Uterus (tissue), 4 donors: ENCODE results near the gene LSM4. TPM values are rescaled to one million over a fixed set of nuclear protein-coding genes. Genes with fewer than 3 reads are reported as not detected.
"Not testable (repeated sequence)": the region's sequence is repeated elsewhere in the genome, so short reads cannot be mapped to it uniquely, and the experiment has no call there.

Source experiments
- DNase-seq, 2 donors: peaks; one replicate each; pipeline ENCODE4 v3.0.0-alpha.2; 2019 to 2020
- H3K27ac ChIP-seq, 2 donors: fragments of 200-600 bp; sonication (generic); 1 replicate in 1 of 2; 2 replicates in 1 of 2; pipeline ENCODE4 v1.5.1; 2016 to 2018
- H3K27me3 ChIP-seq, 2 donors: fragments of 200-600 bp; sonication (generic); one replicate each; pipeline ENCODE4 v1.5.1; 2018 to 2019; ENCODE audit warnings: control low read depth in 1 of 2
- H3K36me3 ChIP-seq, 2 donors: fragments of 200-600 bp; sonication (generic); one replicate each; pipeline ENCODE4 v1.5.1; 2019; ENCODE audit warnings: control low read depth in 1 of 2
- H3K4me1 ChIP-seq, 2 donors: fragments of 200-600 bp; sonication (generic); one replicate each; pipeline ENCODE4 v1.5.1; 2018 to 2019; ENCODE audit warnings: control low read depth in 1 of 2
- H3K4me3 ChIP-seq, 2 donors: fragments of 200-600 bp; sonication (generic); 1 replicate in 1 of 2; 2 replicates in 1 of 2; pipeline ENCODE4 v1.5.1; 2018 to 2019; ENCODE audit warnings: mild to moderate bottlenecking in 1 of 2
- H3K9me3 ChIP-seq, 2 donors: fragments of 200-600 bp; sonication (generic); one replicate each; pipeline ENCODE4 v1.5.1; 2019; ENCODE audit warnings: control low read depth in 1 of 2
- CTCF ChIP-seq, 4 experiments: fragments of 200-600 bp in 2 of 4; fragments of 450-650 bp in 2 of 4; sonication (generic) in 2 of 4; IDR thresholded peaks; one replicate each; pipeline ENCODE4 v1.5.1; 2016 to 2019; ENCODE audit warnings: antibody characterized with exemption in 4 of 4, mild to moderate bottlenecking in 2 of 4, moderate library complexity in 1 of 4
- POLR2A ChIP-seq, 2 donors: fragments of 450-650 bp; IDR thresholded peaks; one replicate each; pipeline ENCODE4 v1.6.1; 2016; ENCODE audit warnings: antibody characterized with exemption in 2 of 2, mild to moderate bottlenecking in 1 of 2, moderate library complexity in 1 of 2
- intact Hi-C: fragments of 100-400 bp; cut with DNase I; formaldehyde crosslinking; loops from one replicate; pipeline ENCODE4 v1.15.1; 2023; ENCODE audit warnings: low total_unique reads
- total RNA-seq, 4 donors: library from RNA; depleted of rRNA in 3 of 4; stranded (reverse); fragments of >200 nt in 3 of 4; gene quantifications; one replicate each; pipeline versions ENCODE4 v1.1.0 to v1.2.4, GENCODE V29; 2014 to 2023
- donor health status: DM: yes; HTN: yes; CAD: no.

LSM4 gene
- total RNA-seq, 4 donors from 2014 or later = 8.8 to 120 (median 64.2) TPM

- TF ChIP-seq POLR2A (IDR thresholded peaks at IDR 0.05) (no peak), CTCF (IDR thresholded peaks at IDR 0.05) (no peak)
- DNase-seq = no peak
Measured at GRCh38 chr19:18363787-18364186, 40.9 kb upstream of the LSM4 start.

GRCh38 chr19:18362934-18363542 lies 40.2 kb upstream of the LSM4 start:
- Histone ChIP-seq H3K4me1 (peaks cover 0 to 4% of the 10 kb centered on the region in 2 donors), H3K36me3 (no peaks in the 10 kb centered on the region), H3K4me3 (no peak overlapping the region), H3K27me3 (no peaks in the 10 kb centered on the region), H3K9me3 (no peaks in the 10 kb centered on the region), H3K27ac (peak overlapping the region; percentile 81 to 90)
- TF ChIP-seq CTCF (IDR thresholded peaks at IDR 0.05) (no peak), POLR2A (IDR thresholded peaks at IDR 0.05) (no peak)
- intact Hi-C loops = no loop called here
- DNase-seq = no peak

More at GRCh38 chr19:18363787-18364186, 40.9 kb upstream of the LSM4 start:
- Histone ChIP-seq H3K36me3 (no peaks in the 10 kb centered on the region), H3K27me3 (no peaks in the 10 kb centered on the region), H3K27ac (peak overlapping the region; percentile 81 to 90), H3K4me1 (peaks cover 0 to 4% of the 10 kb centered on the region in 2 donors), H3K4me3 (no peak overlapping the region), H3K9me3 (no peaks in the 10 kb centered on the region)
- intact Hi-C loops = no loop called here

- DNase-seq = no peak
- Histone ChIP-seq H3K36me3 (no peaks in the 10 kb centered on the region), H3K27me3 (no peaks in the 10 kb centered on the region), H3K4me3 (no peak overlapping the region), H3K27ac (no peak overlapping the region), H3K4me1 (peaks cover 0 to 4% of the 10 kb centered on the region in 2 donors), H3K9me3 (no peaks in the 10 kb centered on the region)
- intact Hi-C loops = no loop called here
- TF ChIP-seq CTCF (IDR thresholded peaks at IDR 0.05) (no peak), POLR2A (IDR thresholded peaks at IDR 0.05) (no peak)
Measured at GRCh38 chr19:18361646-18362045, 38.8 kb upstream of the LSM4 start.

GRCh38 chr19:18357041-18357440 lies 34.2 kb upstream of the LSM4 start:
- Histone ChIP-seq H3K9me3 (no peaks in the 10 kb centered on the region), H3K4me1 (no peaks in the 10 kb centered on the region), H3K36me3 (no peaks in the 10 kb centered on the region), H3K27me3 (no peaks in the 10 kb centered on the region), H3K4me3 (no peak overlapping the region), H3K27ac (no peak overlapping the region)
- intact Hi-C loops = no loop called here
- TF ChIP-seq POLR2A (IDR thresholded peaks at IDR 0.05) = no peak
- no peak for TF ChIP-seq CTCF (IDR thresholded peaks at IDR 0.05)
- DNase-seq = no peak

- intact Hi-C loops, H3K36me3 ChIP-seq, H3K27me3 ChIP-seq, H3K9me3 ChIP-seq, H3K4me1 ChIP-seq, H3K27ac ChIP-seq, H3K4me3 ChIP-seq, DNase-seq: not testable (repeated sequence)
Measured at GRCh38 chr19:18354743-18355142, 31.9 kb upstream of the LSM4 start.
